Measurements from ENCODE around the gene KRTAP5-3.

Gene KRTAP5-3

GRCh38 chr11:1639102-1639620 is 30.9 kb upstream of the KRTAP5-3 start:
- no CpG with 5 or more reads among the region's 18 CpGs for WGBS, 2 donors (ENCODE audit: extremely low coverage in 2 of 2, insufficient read length in 2 of 2, insufficient replicate concordance in 1 of 2)

DNA sequence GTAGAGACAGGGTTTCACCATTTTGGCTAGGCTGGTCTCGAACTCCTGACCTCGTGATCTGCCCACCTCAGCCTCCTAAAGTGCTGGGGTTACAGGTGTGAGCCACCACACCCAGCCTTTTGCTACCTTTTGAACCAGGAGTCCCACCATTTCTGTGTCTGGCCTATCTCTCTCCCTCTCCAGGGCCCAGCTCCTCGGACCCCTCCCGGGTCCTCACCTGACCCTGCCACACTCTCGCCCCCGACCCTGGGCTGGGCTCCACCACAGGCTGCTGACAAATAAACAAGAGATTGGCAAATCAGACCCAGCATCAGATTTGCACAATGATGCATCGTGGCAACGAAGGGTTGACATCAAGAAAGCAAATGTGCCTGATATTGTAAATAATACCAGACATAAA is 30.1 kb upstream of the KRTAP5-3 start:
- no CpG with 5 or more reads among the region's 8 CpGs for WGBS, 2 donors (ENCODE audit: extremely low coverage in 2 of 2, insufficient read length in 2 of 2, insufficient replicate concordance in 1 of 2)
- Histone ChIP-seq H3K9ac (ENCODE audit: low read depth, low read length, poor library complexity) (no peak overlapping the region), H2BK12ac (ENCODE audit: low read length) (no peak overlapping the region), H3K18ac (ENCODE audit: low read length) (no peak overlapping the region), H2AFZ (ENCODE audit: low read length) (no peak overlapping the region), H3K14ac (ENCODE audit: low read length) (no peak overlapping the region), H4K8ac (ENCODE audit: low read depth, low read length) (no peak overlapping the region), H4K91ac (ENCODE audit: low read depth, low read length, poor library complexity) (no peak overlapping the region), H3K79me1 (ENCODE audit: low read depth, low read length) (no peaks in the 10 kb centered on the region), H3K27ac (replicated peaks; ENCODE audit: low read length) (no peak overlapping the region), H3K36me3 (replicated peaks in 1 of 2; ENCODE audit: control insufficient read depth in 2 of 2, insufficient read depth in 2 of 2, low read length in 2 of 2) (no peaks in the 10 kb centered on the region), H3K4me2 (ENCODE audit: insufficient read depth, low read length, poor library complexity, severe bottlenecking) (no peak overlapping the region), H2AK5ac (ENCODE audit: low read depth, low read length) (no peak overlapping the region), H3K23ac (ENCODE audit: low read depth, low read length, poor library complexity) (no peak overlapping the region), H3K9me3 (replicated peaks in 1 of 2; ENCODE audit: control insufficient read depth in 2 of 2, insufficient read depth in 1 of 2, low read depth in 1 of 2, low read length in 2 of 2) (no peaks in the 10 kb centered on the region), H3K4me3 (ENCODE audit: low read length in 2 of 2) (no peak overlapping the region), H2BK120ac (ENCODE audit: low read depth, low read length) (no peak overlapping the region), H3K4me1 (ENCODE audit: control insufficient read depth in 2 of 2, insufficient read depth in 1 of 2, low read depth in 1 of 2, low read length in 2 of 2) (no peaks in the 10 kb centered on the region), H3K4ac (ENCODE audit: low read length) (no peak overlapping the region), H2BK5ac (ENCODE audit: low read length) (no peak overlapping the region), H2BK15ac (ENCODE audit: low read length) (no peak overlapping the region), H3K27me3 (ENCODE audit: control insufficient read depth in 3 of 3, insufficient read depth in 3 of 3, low read depth in 1 of 3, low read length in 3 of 3) (peaks cover 0 to 41% (median 0%) of the 10 kb centered on the region in 3 experiments)
- no peak for DNase-seq (ENCODE audit: low spot score)

More at GRCh38 chr11:1639102-1639620, 30.9 kb upstream of the KRTAP5-3 start:
- Histone ChIP-seq H3K27ac (replicated peaks; ENCODE audit: low read length) (no peak overlapping the region), H3K4me3 (ENCODE audit: low read length in 2 of 2) (no peak overlapping the region), H2BK120ac (ENCODE audit: low read depth, low read length) (no peak overlapping the region), H3K4ac (ENCODE audit: low read length) (no peak overlapping the region), H2AFZ (ENCODE audit: low read length) (no peak overlapping the region), H3K23ac (ENCODE audit: low read depth, low read length, poor library complexity) (no peak overlapping the region), H3K27me3 (ENCODE audit: control insufficient read depth in 3 of 3, insufficient read depth in 3 of 3, low read depth in 1 of 3, low read length in 3 of 3) (peaks cover 0 to 41% (median 0%) of the 10 kb centered on the region in 3 experiments), H3K9ac (ENCODE audit: low read depth, low read length, poor library complexity) (peak overlapping the region; percentile 75), H3K14ac (ENCODE audit: low read length) (no peak overlapping the region), H4K91ac (ENCODE audit: low read depth, low read length, poor library complexity) (no peak overlapping the region), H2BK12ac (ENCODE audit: low read length) (no peak overlapping the region), H3K18ac (ENCODE audit: low read length) (no peak overlapping the region), H3K4me2 (ENCODE audit: insufficient read depth, low read length, poor library complexity, severe bottlenecking) (no peak overlapping the region), H3K36me3 (replicated peaks in 1 of 2; ENCODE audit: control insufficient read depth in 2 of 2, insufficient read depth in 2 of 2, low read length in 2 of 2) (no peaks in the 10 kb centered on the region), H3K79me1 (ENCODE audit: low read depth, low read length) (no peaks in the 10 kb centered on the region), H3K9me3 (replicated peaks in 1 of 2; ENCODE audit: control insufficient read depth in 2 of 2, insufficient read depth in 1 of 2, low read depth in 1 of 2, low read length in 2 of 2) (no peaks in the 10 kb centered on the region), H3K4me1 (ENCODE audit: control insufficient read depth in 2 of 2, insufficient read depth in 1 of 2, low read depth in 1 of 2, low read length in 2 of 2) (no peaks in the 10 kb centered on the region), H2BK5ac (ENCODE audit: low read length) (no peak overlapping the region), H2AK5ac (ENCODE audit: low read depth, low read length) (no peak overlapping the region), H2BK15ac (ENCODE audit: low read length) (no peak overlapping the region), H4K8ac (ENCODE audit: low read depth, low read length) (no peak overlapping the region)
- no peak for DNase-seq (ENCODE audit: low spot score)

DNA sequence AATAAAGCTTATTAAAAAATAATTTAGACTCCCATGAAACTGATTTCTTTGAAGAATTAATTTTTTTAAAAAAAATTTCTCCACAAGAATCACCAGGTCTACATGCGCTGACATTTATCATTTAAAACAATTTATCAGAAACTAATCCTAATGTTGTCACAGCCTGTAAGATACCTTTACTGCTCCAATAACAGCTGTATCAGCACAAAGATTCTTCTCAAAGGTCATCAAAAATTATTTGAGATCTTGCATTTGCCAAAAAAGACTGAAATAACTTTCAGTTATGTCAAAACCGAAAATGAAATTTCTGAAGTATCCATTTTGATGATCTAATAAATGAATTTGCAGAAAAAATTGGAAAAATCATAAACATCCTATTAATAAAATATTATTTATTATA is 29.4 kb upstream of the KRTAP5-3 start:
- Histone ChIP-seq H4K8ac (ENCODE audit: low read depth, low read length) (no peak overlapping the region), H3K14ac (ENCODE audit: low read length) (no peak overlapping the region), H3K18ac (ENCODE audit: low read length) (no peak overlapping the region), H2BK12ac (ENCODE audit: low read length) (no peak overlapping the region), H3K27ac (replicated peaks; ENCODE audit: low read length) (no peak overlapping the region), H3K9me3 (replicated peaks in 1 of 2; ENCODE audit: control insufficient read depth in 2 of 2, insufficient read depth in 1 of 2, low read depth in 1 of 2, low read length in 2 of 2) (no peaks in the 10 kb centered on the region), H3K27me3 (ENCODE audit: control insufficient read depth in 3 of 3, insufficient read depth in 3 of 3, low read depth in 1 of 3, low read length in 3 of 3) (peaks cover 0 to 39% (median 0%) of the 10 kb centered on the region in 3 experiments), H3K4me2 (ENCODE audit: insufficient read depth, low read length, poor library complexity, severe bottlenecking) (no peak overlapping the region), H2AFZ (ENCODE audit: low read length) (no peak overlapping the region), H2BK5ac (ENCODE audit: low read length) (no peak overlapping the region), H3K23ac (ENCODE audit: low read depth, low read length, poor library complexity) (no peak overlapping the region), H2AK5ac (ENCODE audit: low read depth, low read length) (no peak overlapping the region), H3K9ac (ENCODE audit: low read depth, low read length, poor library complexity) (no peak overlapping the region), H2BK15ac (ENCODE audit: low read length) (no peak overlapping the region), H3K4ac (ENCODE audit: low read length) (no peak overlapping the region), H3K36me3 (replicated peaks in 1 of 2; ENCODE audit: control insufficient read depth in 2 of 2, insufficient read depth in 2 of 2, low read length in 2 of 2) (no peaks in the 10 kb centered on the region), H4K91ac (ENCODE audit: low read depth, low read length, poor library complexity) (no peak overlapping the region), H3K4me3 (ENCODE audit: low read length in 2 of 2) (no peak overlapping the region), H3K79me1 (ENCODE audit: low read depth, low read length) (no peaks in the 10 kb centered on the region), H2BK120ac (ENCODE audit: low read depth, low read length) (no peak overlapping the region), H3K4me1 (ENCODE audit: control insufficient read depth in 2 of 2, insufficient read depth in 1 of 2, low read depth in 1 of 2, low read length in 2 of 2) (no peaks in the 10 kb centered on the region)
- whole genome bisulfite sequencing, 2 donors (ENCODE audit: extremely low coverage in 2 of 2, insufficient read length in 2 of 2, insufficient replicate concordance in 1 of 2), result no CpG with 5 or more reads among the region's 2 CpGs
- DNase-seq (ENCODE audit: low spot score), result no peak

DNA sequence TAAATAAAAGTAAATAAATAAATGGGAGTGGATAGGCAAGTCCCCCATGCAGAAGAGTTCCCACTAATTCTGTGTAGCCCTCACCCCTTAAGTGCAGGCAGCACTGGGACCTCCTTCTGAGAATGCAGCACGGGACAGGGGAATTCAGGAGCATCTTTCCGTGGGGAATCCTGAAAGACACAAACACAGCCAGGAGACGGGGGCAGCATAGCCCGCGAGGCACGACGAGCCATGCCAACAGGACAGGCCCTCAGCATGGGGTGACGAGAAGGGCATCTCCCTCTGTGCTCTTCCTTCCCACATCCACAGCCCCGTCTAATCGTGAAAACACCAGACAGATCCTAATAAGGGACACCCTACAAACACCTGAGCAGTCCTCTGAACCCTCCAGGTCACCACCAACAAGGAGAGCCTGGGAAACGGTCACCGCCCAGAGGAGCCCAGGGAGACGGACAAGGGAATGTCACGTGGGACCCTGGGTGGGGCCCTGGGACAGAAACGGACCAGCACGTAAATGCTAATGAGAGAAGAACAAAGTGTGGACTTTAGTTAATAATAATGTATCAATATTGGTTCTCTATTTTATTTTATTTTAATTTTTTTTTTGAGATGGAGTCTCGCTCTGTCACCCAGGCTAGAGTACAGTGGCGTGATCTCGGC is 28.2 kb upstream of the KRTAP5-3 start:
- DNase-seq (ENCODE audit: low spot score), result no peak
- Histone ChIP-seq H3K23ac (ENCODE audit: low read depth, low read length, poor library complexity) (peak overlapping the region; percentile 80), H3K18ac (ENCODE audit: low read length) (no peak overlapping the region), H3K79me1 (ENCODE audit: low read depth, low read length) (no peaks in the 10 kb centered on the region), H4K91ac (ENCODE audit: low read depth, low read length, poor library complexity) (no peak overlapping the region), H3K4me3 (ENCODE audit: low read length in 2 of 2) (no peak overlapping the region), H4K8ac (ENCODE audit: low read depth, low read length) (no peak overlapping the region), H3K27me3 (ENCODE audit: control insufficient read depth in 3 of 3, insufficient read depth in 3 of 3, low read depth in 1 of 3, low read length in 3 of 3) (peaks cover 0 to 43% (median 0%) of the 10 kb centered on the region in 3 experiments), H3K14ac (ENCODE audit: low read length) (peak overlapping the region; percentile 82), H2BK15ac (ENCODE audit: low read length) (peak overlapping the region; percentile 67), H3K27ac (replicated peaks; ENCODE audit: low read length) (no peak overlapping the region), H2BK120ac (ENCODE audit: low read depth, low read length) (no peak overlapping the region), H3K4me1 (ENCODE audit: control insufficient read depth in 2 of 2, insufficient read depth in 1 of 2, low read depth in 1 of 2, low read length in 2 of 2) (no peaks in the 10 kb centered on the region), H2BK5ac (ENCODE audit: low read length) (peak overlapping the region; percentile 39), H2BK12ac (ENCODE audit: low read length) (no peak overlapping the region), H3K4me2 (ENCODE audit: insufficient read depth, low read length, poor library complexity, severe bottlenecking) (no peak overlapping the region), H3K9me3 (replicated peaks in 1 of 2; ENCODE audit: control insufficient read depth in 2 of 2, insufficient read depth in 1 of 2, low read depth in 1 of 2, low read length in 2 of 2) (no peaks in the 10 kb centered on the region), H2AFZ (ENCODE audit: low read length) (no peak overlapping the region), H3K9ac (ENCODE audit: low read depth, low read length, poor library complexity) (no peak overlapping the region), H2AK5ac (ENCODE audit: low read depth, low read length) (peak overlapping the region; percentile 70), H3K4ac (ENCODE audit: low read length) (peak overlapping the region; percentile 66), H3K36me3 (replicated peaks in 1 of 2; ENCODE audit: control insufficient read depth in 2 of 2, insufficient read depth in 2 of 2, low read length in 2 of 2) (no peaks in the 10 kb centered on the region)
- no CpG with 5 or more reads among the region's 19 CpGs for WGBS, 2 donors (ENCODE audit: extremely low coverage in 2 of 2, insufficient read length in 2 of 2, insufficient replicate concordance in 1 of 2)
